ENCODE measurements around the gene RELCH. TPM values are rescaled to one million over a fixed set of nuclear protein-coding genes. Genes with fewer than 3 reads are reported as not detected.
A peak's percentile ranks its signal among the peaks of the same experiment; 100 is the strongest.

RELCH gene
- polyA plus RNA-seq, 2 of the 4 experiments (the other 2 are of a cell fraction), result 13.5 to 17.5 TPM

DNA sequence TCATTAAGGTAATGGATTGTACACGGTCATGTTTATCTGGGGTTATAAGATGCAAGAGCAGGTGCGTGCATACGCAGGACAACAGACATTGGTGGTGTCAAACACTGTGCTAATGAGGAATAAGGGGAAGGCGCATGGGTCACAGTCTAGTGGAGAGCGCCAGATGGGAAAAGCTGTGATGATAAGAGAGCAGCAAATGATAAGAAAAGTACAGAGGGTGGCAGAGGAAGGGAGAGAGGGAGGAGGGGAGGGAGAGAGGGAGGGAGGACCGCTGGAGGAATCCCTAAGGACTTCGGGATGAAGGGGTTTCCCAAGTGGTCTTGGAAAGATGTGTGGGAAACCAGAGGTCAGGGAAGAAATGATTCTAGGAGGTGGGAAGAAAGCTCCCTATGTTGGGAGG lies 140.9 kb downstream of the RELCH start (continued):
- TF ChIP-seq REST (IDR thresholded peaks at IDR 0.05) (no peak), BHLHE40 (IDR thresholded peaks at IDR 0.05; ENCODE audit: low read depth, low read length) (no peak), CHD4 (IDR thresholded peaks at IDR 0.05; ENCODE audit: borderline replicate concordance) (no peak), PBX3 (IDR thresholded peaks at IDR 0.05) (no peak), NFE2L2 (conservative IDR thresholded peaks at IDR 0.05; ENCODE audit: low read length) (no peak), TFCP2L1 (CRISPR knock-in tag; IDR thresholded peaks at IDR 0.05) (no peak), ZSCAN20 (CRISPR knock-in tag; IDR thresholded peaks at IDR 0.05) (no peak), ZC3H11A (IDR thresholded peaks at IDR 0.05) (no peak), HOXA7 (CRISPR knock-in tag; IDR thresholded peaks at IDR 0.05) (no peak), MYC (IDR thresholded peaks at IDR 0.05; ENCODE audit: borderline replicate concordance, low read length) (no peak), SMC3 (IDR thresholded peaks at IDR 0.05) (no peak)

DNA sequence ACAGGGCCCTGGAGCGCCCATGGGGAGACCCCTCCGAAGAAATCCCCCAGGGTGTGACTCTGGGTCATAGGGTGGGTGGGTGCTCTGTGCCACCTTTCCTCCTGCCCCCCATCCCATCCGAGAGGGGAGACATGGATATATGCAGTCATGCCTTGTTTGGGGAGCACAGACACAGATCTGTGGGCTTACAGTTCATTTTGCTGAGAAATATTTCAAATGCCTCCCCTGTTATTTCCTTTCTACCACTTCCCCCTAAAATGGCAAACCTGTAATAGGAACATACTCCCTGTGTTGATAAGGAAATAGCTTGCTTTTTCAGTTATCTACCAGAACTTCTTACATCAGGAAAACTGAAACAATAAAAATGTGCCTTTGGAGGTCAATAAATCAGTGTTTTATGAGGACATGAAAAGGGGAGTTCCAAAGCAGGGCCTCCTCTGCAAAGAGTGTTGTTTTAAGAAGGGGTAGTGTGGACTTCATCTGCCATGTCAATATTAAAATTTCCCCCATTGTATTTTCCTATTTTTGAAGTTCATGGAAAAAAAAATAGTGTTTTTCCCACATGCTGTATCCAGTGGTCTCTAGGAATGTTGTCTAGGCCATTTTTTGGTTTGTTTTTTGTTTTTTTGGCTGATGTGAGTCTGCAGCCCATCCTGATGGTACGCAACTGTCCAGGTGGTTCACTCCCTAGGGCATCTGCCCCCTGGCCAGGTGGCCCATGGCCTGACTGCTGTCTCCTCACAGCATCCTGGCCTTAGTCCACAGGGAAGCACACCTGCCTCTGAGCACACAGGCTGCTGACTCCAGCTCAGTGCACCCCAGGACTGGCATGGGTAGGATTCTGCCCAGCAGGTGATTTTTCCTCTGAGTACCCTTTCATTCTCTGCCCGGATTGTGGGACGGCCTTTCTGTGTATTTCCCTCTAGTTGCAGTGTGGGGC lies 141.8 kb downstream of the RELCH start:
- Histone ChIP-seq H3K4me1 (peaks cover 21% of the 10 kb centered on the region), H3K27ac (peak overlapping the region in 1 of 2 experiments; percentile 67; a peak in 3 of 6 replicates), H3K4me3 (no peak overlapping the region), H3K9me3 (no peaks in the 10 kb centered on the region), H3K4me2 (peak overlapping the region; percentile 47)
- TF ChIP-seq CEBPB (IDR thresholded peaks at IDR 0.05) (no peak), CTCF (IDR thresholded peaks at IDR 0.05) (no peak), POLR2A (IDR thresholded peaks at IDR 0.05; ENCODE audit: low read length) (no peak), MAX (IDR thresholded peaks at IDR 0.05) (no peak), HEYL (CRISPR knock-in tag; IDR thresholded peaks at IDR 0.05) (no peak), ATOH8 (CRISPR knock-in tag; IDR thresholded peaks at IDR 0.05; ENCODE audit: low read depth) (no peak), RFX5 (IDR thresholded peaks at IDR 0.05) (no peak), PBX3 (IDR thresholded peaks at IDR 0.05) (no peak), RAD21 (conservative IDR thresholded peaks at IDR 0.05 in 1 of 2, IDR thresholded peaks at IDR 0.05 in 1 of 2) (no peak), MYC (IDR thresholded peaks at IDR 0.05; ENCODE audit: borderline replicate concordance, low read length) (no peak), FOXS1 (CRISPR knock-in tag; IDR thresholded peaks at IDR 0.05) (no peak), HOXA7 (CRISPR knock-in tag; IDR thresholded peaks at IDR 0.05) (no peak), REST (IDR thresholded peaks at IDR 0.05) (no peak)
- POLR2A ChIA-PET, result no interaction called here
- no peak for DNase-seq (ENCODE audit: low read depth in 1 of 2, low spot score in 1 of 2)
- CTCF ChIA-PET, result interaction anchor here (0.9 kb wide), 2 partner anchors 70 to 255 kb away, joined by 3 to 4 read pairs; no protein-coding TSS in a partner anchor
- FAIRE-seq, result no peak
- WGBS (ENCODE audit: missing lambda C conversion rate), result 85% methylated on average over 4 of the region's 6 CpGs
- no peak for ATAC-seq

All from A549 (cell line).